Stimulated activated CD4-positive, alpha-beta T cell treated with anti-CD3 and anti-CD28 coated beads, TNF-alpha, amount 100 ng/mL, for 4 hours (primary cell): Measurements from ENCODE around the gene OTOF.

Experiments
- DNase-seq, 3 experiments: peaks; one replicate each; pipeline ENCODE4 v3.0.0-alpha.2; 2020; ENCODE audit warnings: low read depth in 3 of 3

Gene OTOF

DNA sequence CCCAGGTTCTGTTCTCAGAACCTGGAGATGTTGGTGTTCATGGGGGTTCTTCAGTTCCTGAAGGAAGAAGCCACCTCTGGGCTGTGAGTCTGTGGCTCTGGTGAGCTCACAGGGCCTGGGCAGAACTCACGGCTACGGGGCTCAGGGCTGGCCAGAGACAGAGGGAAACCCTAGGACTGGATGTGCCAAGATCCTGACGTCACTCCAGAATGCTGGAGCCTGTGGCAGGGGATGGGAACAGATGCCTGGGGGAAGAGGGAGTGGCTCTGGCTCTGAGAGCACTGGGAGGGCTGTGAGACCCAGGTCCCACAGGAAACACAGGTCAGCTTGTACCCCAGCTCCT is at the start of gene OTOF:
Gene OTOF (minus strand): TSS at position 214 of the 343 bp plus-strand sequence.
- DNase-seq, result no peak

DNA sequence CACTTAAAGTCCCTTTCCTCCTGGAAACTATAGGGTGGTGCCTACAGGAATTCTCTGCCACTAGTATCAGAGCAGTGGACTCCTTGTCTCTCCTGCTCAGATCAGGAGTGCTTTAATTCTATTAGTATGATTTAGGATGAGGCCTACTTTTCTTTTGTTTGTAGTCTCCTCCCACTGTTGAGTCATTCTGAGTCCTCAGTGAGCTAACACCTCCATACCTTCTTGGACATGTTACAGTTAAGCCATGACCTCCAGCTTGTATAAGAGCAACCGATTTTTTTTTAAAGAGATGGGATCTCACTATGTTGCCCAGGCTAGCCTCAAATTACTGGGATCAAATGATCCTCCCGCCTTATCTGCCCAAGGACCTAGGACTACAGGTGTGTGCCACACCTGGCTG is 48.7 kb upstream of the OTOF start:
- DNase-seq, result no peak

DNA sequence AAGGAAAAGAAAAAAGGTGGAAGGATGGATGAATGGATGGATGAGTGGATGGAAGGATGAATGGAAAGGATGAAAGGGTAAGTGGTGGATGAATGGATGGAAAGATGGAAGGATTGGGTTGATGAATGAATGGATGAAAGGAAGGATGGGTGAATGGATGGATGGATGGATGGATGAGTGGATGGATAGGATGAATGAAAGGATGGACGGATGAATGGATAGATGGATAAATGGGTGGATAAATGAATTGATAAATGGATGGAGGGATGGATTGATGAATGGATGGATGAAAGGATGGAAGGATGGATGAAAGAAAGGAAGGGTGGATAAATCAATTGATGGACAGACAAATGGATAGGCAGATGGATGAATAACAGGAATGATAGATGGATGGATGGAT is 48.2 kb upstream of the OTOF start:
- DNase-seq, result no peak

DNA sequence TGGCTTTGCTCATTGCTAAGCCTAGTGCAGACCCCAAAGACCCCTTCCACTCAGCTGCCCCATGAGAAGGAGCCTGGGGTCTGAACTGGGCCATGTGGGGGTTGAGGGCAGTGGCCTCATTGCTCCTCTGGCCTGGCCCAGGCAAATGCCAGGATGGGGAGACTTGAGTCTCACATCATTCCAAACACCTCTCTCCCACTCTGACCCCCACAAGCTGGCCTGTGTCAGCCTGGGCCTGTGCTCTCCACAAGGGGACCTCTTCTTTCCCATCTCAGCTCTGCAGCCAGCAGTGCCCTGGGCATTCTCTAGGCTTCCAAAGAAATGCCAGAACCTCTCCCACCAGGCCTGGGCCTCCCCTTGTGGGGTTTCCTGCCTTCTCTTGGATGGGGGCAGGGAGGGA is 45.8 kb upstream of the OTOF start:
- DNase-seq, result no peak

DNA sequence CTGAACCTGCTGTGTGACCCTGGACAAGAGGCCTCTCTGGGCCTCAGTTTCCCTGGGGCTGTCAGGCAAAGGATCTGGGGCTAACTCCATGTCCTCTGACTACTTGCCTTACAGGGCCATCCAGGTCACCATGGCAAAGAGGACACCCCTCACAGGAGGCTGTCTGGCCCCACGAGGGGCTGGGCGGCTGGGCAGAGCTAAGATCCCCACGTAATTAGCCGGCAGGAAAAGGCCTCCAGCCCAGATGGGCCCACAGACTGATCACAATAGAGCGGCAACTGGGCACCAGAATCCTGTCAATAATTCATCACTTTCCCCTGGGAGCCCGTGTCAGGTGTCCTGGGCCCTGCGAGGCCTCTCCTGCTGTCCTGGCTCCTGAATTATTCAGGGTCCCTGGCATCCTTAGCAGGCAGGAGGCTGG is 44.8 kb upstream of the OTOF start:
- no peak for DNase-seq

DNA sequence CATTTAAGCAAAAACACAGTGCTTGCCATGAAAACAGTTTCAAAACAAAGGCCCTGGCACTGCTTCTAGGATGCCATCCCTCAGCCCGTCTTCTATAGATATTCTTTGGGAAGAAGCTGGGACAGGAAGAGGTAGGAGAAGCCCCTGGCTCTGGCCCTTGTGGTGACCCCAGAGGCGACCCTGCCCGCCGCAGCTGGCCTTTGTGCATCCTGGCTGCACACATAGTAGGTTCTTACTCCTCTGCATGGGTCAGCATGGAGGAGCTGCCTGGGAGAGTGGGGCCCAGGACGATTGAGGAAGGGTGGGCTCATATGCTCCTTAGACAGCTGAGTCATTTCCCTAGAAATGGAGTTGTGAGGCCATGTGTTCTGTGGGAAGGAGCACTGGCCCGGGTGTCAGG is 44.4 kb upstream of the OTOF start:
- DNase-seq, result no peak

DNA sequence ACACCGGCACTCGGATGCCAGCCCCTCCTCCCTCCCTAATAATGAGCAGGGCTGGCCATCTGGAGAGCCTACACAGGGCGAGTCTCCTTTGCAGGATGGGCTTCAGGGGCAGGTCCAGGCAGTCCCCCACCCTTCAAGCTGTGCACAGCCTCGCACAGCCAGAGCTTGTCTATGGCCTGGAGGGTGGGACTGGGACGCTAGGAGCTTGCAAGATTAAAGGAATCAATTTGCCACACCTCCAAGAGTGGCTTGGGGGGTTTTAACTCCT is 43.9 kb upstream of the OTOF start:
- DNase-seq, result no peak

DNA sequence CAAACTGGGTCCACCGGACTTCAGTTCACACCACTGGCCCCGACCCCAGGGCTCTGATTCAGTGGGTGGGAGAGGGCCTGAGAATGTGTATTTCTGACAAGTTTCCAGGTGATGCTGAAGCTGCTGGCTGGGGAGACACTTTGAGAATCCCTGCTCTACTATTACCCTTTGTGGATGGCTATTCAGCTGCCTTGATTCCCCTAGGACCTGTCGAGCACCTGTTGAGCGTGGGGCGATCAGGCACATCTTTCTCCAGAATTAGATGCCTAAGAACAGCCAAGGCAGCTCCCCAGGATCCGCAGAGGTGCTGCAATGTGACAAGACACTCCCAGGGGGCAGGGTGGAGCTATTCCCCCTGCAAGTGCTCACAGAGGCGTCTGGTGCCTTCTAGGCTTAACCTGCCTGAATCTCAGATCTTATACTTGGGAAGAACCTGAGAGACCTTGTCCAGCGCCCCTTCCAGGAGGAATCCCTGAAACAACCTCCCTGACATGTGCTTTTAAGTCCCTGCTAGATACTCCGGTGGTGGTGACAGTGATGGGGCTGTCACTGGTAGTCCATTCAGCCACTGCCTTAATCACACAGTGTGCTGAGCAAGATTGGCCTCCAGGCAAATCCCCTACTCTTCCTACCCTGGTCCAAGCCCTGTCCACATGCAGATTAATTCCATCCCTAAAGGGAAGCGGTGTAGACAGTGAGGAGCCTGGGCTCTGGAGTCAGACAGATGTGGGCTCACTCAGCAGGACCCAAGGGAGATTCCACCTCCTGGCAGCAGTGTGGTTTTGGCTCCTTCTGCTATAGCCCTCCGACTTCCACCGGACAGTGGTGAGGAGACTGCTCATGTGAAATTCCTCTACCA is 43.4 kb upstream of the OTOF start:
- DNase-seq, result no peak

DNA sequence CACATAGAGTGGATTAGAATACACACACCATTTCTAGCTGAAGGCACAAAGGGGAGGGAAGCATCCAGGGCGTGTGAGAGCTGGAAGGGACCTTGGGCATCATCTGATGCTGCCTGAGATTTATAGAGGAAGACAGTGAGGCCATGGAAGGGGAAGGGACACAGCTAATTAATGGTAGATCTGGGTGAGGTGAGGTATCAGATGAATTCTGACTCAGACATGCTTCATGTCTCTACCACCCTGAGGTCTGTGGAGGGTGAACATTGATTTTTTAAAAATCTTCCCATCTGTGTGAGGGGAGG is 42.2 kb upstream of the OTOF start:
- DNase-seq, result no peak

DNA sequence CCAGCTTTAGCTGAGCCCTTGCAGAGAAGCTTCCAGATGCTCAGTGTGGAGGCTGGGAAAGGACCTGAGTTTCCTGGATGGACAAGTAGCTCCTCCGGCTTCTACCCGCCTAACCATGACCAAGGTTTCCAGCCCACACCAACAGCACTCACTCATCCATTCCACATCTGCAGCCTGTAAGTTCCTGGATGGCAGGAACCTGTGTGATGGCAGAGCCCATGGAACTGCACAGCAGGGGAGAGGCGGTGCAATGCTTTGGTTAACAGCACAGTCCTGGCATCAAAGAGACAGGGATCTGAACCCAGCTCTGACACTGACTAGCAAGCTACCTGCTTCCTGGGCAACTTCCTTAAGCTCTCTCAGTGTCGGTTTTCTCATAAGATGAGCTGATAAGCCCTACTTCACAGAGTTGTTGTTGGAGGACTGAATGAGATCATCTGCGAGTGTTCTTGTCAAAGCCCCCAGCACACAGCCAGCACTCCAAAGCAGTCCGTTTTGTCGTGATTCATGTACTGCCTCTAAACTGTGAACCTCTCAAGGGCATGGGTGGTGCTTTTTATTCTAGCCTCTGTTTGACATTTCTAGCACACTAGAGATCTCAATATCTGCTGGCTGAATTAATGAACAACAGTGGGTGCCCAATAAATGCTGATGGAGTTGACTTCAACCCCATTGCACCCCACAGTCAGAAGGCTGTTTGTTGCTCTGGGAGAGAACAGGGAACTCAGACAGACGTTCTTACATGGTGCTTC is 41.6 kb upstream of the OTOF start:
- DNase-seq, result no peak

DNA sequence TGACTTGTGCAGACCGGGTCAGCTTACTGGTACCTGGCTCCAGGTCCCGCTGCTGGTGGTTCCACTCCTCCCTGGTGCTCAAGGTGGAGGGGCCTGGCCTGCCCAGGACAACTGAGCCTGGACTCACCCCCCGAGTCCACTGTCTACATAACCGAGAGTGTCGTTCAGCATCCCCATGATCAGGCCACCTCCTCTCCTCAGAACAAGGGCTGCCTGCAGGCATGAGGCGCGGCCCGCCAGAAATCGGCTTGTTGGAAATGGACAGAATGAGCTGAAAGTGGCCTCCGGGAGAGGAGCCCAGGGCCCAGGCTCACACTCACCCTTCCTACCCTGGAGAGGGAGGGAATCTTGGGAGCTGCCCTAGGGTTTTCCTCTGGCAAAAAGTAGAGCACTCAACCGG is 38.9 kb upstream of the OTOF start:
- no peak for DNase-seq

DNA sequence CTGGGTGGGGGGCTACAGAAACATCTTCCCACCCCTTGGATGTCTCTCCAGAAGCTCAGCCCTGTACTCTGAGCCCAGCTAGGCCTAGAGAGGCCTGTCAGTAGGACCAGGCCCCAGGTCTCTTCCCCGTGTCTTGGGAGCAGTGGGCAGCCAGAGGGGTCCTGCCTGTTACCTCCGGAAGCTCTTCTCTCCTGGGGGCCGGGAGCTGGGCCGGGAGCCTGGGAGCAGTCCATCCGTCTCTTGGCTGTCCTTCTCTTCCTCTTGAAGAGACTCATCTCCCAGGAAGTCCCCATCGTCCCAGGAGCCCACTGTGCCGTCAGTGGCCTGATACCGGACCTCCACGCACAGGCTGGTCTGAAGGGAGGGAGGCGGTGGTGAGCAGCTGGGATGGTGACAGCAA is 38.3 kb upstream of the OTOF start:
- no peak for DNase-seq

DNA sequence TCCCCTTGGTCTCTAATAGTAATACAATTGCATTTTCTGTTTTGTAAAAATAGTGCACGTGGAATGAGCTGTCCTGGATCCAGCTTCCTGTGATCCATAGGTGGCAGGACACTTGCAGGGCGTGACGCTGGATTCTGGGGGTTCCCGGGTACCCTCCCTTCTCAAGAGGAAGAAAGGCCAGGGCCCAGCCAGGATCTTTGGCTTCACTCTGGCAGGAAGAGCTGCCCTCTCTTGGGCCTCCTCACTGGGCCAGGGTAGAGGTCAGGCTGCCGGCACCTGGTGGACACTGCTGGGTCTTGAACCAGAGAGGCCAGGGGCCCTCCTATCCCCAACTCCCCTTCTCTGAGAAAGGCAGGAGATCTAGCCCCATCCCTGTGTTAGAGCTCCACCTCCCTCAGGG is 37.8 kb upstream of the OTOF start:
- DNase-seq, result no peak

DNA sequence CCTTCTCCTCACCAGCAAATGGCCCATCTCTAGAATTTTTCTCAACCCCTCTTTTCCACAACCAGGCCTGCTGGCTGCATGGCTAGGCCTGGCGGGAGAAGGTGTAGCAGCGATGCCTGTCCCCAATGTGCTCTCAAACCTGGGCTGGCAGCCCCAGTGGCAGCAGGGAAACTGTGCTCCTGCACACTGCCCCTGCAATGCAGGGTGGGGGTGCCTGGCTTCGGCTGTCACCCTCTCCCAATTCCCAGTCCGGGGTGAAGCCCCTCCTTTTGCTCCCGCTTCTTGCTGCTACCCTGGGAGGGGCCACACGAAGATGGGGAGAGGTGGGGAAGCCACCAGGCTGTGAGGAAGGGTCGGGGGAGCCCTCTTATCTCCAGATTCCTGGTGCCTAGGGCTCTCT is 36.1 kb upstream of the OTOF start:
- no peak for DNase-seq

DNA sequence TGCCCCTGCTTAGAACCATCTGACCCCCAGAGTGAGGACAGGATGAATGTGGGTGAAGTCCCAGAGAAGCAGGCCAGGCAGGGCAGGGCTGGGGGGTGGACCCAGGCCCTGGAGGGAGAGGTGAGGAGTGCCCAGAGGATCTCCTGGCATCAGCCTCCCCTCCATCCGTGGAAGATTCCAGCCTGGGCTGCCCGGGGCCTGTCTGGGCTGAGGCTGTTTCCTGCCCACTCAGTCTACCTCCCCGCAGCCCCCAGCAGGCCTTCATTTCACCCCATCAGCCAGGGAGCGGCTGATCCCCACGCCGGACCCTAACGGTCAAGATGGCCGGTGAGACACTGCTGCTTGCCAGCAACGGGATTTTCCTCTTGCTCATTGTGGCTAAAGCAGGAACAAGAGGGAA is 35.3 kb upstream of the OTOF start:
- no peak for DNase-seq

DNA sequence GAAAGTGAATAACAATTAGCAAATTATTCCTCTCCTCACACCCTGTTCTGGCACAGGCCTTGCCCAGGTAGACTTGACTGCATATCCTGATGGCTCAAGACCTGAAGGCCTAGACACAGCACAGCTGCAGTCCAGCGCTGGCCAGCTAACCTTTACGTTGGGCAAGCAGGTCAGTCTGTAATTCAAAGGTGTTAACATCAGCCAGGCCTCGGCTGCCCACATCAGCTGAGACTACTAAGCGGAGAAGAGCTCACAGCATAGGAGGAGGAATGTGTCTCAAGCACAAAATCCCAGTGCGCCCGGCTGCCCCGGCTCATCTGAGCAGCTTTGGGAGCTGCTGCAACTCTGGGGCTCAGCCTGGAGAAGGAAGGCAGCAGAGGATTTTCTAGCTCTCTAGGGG is 33.5 kb upstream of the OTOF start:
- DNase-seq, result no peak

DNA sequence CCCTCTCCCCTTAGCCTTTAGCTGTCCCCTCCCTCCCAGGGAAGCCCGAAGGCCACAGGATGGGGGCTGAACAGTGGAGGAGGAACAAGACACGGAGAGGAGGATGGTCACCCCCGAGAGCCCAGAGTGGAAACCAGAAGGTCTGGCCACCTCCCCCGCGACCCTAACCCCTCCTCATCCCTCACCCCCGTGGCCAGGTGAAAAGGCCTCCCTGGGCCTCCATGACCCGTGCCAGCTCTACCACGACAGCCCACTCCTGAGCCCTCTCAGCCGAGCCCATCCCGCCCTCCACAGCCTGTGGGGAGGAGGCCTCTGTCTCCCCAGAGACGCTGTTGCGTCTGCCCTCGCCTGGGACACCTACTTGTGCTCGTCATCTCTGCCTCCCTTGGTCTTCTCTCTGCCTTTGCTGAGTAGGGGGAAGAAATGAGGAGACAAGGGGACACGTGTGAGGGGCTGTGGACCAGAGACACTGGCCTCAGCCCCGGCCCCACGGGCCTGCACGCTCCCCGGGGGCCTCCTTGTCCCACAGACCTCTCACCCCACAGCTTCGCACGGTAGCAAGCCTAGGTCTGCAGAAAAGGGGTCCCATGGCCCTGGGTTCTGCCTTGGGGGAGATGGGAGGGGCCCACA is 32.5 kb upstream of the OTOF start:
- DNase-seq, result no peak

DNA sequence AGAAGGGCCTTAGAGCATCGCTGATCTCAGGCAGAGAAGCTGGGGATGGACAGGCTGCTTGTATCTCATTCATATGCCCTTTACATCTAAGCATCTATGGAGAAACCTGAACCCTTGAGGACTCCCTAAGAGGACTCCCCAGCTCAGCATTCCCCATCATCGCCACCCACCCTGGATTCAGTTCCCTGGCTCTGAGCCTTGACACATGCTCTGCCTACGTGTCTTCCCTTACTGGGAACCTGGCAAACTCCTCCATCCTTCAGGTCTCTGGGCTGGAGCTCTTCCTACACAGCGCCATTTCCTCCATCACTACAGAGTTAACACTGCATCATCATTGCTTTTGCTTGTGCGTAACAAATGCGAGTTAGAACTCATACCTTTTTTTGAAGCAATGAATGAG is 31.2 kb upstream of the OTOF start:
- no peak for DNase-seq

DNA sequence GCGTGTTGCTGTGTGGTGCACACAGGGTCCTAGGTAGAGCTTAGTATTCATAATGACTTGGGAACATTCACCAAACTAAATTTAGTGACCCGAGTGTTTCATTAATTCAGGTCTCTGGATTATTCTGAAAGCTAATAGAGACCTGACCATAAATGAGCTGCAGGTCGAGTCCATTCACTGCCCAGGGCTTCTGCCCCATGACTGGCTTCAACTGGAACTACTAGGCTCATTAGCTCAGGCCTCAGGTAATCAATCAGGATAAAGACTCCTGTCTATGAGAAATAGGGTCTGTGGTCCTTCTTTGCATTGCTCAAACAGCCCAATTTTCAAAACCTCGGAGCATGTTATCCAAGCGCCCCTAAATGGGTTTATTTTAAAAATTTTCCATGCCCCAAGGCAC is 30.0 kb upstream of the OTOF start:
- DNase-seq, result no peak

DNA sequence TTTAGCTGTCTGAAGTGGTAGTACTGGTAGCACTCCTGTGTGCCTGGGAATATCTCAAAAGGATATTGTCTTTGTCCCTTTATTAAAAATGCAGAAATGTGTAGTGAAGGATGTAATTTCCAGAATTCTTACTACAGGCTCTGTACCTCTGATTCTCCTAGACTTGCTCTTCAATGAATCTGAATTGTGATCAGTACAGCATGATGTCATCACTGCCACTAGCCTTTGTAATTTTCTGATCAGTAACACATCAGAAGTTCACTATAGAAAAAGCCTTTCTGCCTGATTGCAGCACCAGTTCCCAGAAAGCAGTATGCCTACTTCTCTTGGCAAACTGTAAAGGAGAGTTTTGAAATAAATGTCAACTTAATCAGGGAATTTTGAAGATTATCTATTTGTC is 29.2 kb upstream of the OTOF start:
- no peak for DNase-seq

DNA sequence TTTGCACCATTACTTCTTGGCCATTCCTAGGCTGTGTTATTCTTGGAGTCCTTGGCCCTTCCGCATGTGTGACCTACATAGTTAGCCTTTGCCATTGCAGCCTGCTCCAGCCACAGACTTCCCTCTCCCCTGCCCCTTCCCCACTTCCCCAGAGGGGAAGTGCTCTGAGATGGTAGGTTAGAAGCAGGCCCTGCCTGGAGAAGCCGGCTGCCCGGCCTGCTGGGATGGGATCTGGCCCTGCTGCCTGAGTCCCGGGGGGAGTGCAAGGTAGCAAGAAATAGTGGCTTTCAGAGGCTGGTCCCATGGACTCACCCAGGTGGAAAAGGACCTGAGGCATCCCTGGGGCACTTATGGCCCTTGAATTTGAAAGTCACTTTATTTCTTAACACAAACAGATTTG is 28.4 kb upstream of the OTOF start:
- DNase-seq, result no peak

DNA sequence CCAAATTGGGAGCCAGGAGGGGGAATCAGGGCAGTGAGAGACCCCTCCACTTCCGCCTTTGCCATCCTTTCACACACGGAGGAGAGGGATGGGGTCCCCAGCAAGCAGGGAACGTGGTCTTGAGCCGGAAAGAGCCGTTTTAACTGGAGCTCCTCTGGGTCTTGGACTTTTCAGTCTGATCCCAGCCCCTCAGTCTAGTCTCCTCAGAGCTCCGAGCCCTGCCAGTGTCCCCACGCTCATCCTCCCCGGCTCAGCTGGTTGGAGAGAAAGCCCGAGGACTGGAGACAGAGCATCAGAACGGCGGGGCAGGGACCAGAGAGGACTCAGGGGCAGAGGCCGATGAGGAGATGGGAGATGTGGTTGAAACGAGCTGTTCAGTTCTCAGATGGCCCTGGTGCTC is 26.1 kb upstream of the OTOF start:
- DNase-seq, result no peak

DNA sequence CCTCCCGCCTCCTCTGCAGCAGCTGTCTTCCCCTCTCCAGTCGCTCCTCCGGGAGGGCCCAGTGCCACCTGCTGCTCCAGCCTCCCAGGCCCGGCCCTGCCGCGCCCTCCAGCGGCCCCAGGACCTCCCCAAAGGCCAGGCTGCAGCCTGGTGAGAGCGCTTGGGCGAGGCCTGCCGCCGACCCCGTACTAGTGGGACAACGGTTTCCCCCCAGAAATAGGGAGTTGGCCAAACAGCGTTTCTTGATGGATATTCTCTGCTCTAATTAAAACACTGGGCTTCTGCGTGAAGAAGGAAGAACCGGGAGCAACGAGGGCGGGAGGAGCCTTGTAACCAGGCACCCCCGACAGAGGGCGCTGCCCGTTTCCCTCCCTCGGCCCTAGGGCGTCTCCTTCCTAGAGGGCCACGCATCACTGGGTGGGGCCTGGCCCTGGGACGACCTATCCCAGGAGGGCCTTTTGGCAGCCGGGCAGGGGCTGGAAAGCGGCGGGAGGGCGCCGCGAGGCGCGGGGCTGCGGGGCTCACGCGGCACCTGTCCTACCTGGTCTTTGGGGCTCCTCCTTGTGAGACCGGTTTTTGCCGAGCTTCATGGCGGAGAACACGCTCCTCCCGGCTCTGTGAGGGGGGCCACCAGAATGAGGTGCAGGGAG is 25.4 kb upstream of the OTOF start:
- DNase-seq, result peak; percentile 59 to 81 (median 68)
